Measurements from ENCODE around the gene PLEKHA7.

The PLEKHA7 gene

GRCh38 chr11:16799890-16800289 is 214.3 kb downstream of the PLEKHA7 start:
- Histone ChIP-seq H3K9ac (ENCODE audit: low read length) (no peak overlapping the region), H2BK15ac (ENCODE audit: low read depth, poor library complexity, severe bottlenecking) (no peak overlapping the region), H2AFZ (ENCODE audit: low read depth, low read length) (no peak overlapping the region), H3K36me3 (ENCODE audit: control insufficient read depth in 1 of 2, insufficient read depth in 2 of 2, low read depth in 1 of 2, low read length in 2 of 2) (peaks cover 0 to 6% of the 10 kb centered on the region in 2 experiments), H4K8ac (ENCODE audit: low read length) (no peak overlapping the region), H3K23ac (ENCODE audit: low read length in 2 of 2) (no peak overlapping the region), H3K4me1 (ENCODE audit: control insufficient read depth, insufficient read depth, low read depth, low read length) (no peaks in the 10 kb centered on the region), H2AK5ac (ENCODE audit: low read length, severe bottlenecking) (no peak overlapping the region), H4K91ac (ENCODE audit: low read length) (no peak overlapping the region), H2BK120ac (ENCODE audit: low read depth, low read length) (no peak overlapping the region), H3K4me3 (ENCODE audit: insufficient read depth in 1 of 2, low read depth in 1 of 2, low read length in 2 of 2) (no peak overlapping the region), H3K27ac (ENCODE audit: low read length, poor library complexity, severe bottlenecking) (no peak overlapping the region), H3K4me2 (ENCODE audit: low read length, poor library complexity, severe bottlenecking) (no peak overlapping the region), H3K79me1 (replicated peaks; ENCODE audit: low read length, poor library complexity, severe bottlenecking) (no peaks in the 10 kb centered on the region), H3K9me3 (ENCODE audit: control insufficient read depth, low read length) (no peaks in the 10 kb centered on the region), H2BK5ac (ENCODE audit: low read depth, low read length, poor library complexity, severe bottlenecking) (no peak overlapping the region), H3K14ac (ENCODE audit: low read length in 2 of 2) (no peak overlapping the region), H3K27me3 (ENCODE audit: control insufficient read depth in 1 of 2, insufficient read depth in 1 of 2, low read length in 2 of 2) (no peaks in the 10 kb centered on the region), H2BK12ac (ENCODE audit: low read length in 2 of 2) (no peak overlapping the region), H3K4ac (ENCODE audit: low read depth in 1 of 2, low read length in 2 of 2) (no peak overlapping the region), H3K18ac (ENCODE audit: low read depth in 1 of 2, low read length in 2 of 2) (no peak overlapping the region)
- no peak for DNase-seq

GRCh38 chr11:16799221-16799620 is 215.0 kb downstream of the PLEKHA7 start:
- no peak overlapping the region for H3K4me2 ChIP-seq (ENCODE audit: low read length, poor library complexity, severe bottlenecking)
- H3K14ac ChIP-seq (ENCODE audit: low read length in 2 of 2), result no peak overlapping the region
- H3K9ac ChIP-seq (ENCODE audit: low read length), result no peak overlapping the region
- DNase-seq, result no peak
- no peak overlapping the region for H2AK5ac ChIP-seq (ENCODE audit: low read length, severe bottlenecking)
- no peak overlapping the region for H3K4ac ChIP-seq (ENCODE audit: low read depth in 1 of 2, low read length in 2 of 2)
- H2BK12ac ChIP-seq (ENCODE audit: low read length in 2 of 2), result no peak overlapping the region
- H3K4me3 ChIP-seq (ENCODE audit: insufficient read depth in 1 of 2, low read depth in 1 of 2, low read length in 2 of 2), result no peak overlapping the region
- H4K8ac ChIP-seq (ENCODE audit: low read length), result no peak overlapping the region
- H2BK5ac ChIP-seq (ENCODE audit: low read depth, low read length, poor library complexity, severe bottlenecking), result no peak overlapping the region
- no peaks in the 10 kb centered on the region for H3K4me1 ChIP-seq (ENCODE audit: control insufficient read depth, insufficient read depth, low read depth, low read length)
- no CpG with 5 or more reads among the region's 1 CpG for WGBS
- no peak overlapping the region for H2AFZ ChIP-seq (ENCODE audit: low read depth, low read length)
- no peaks in the 10 kb centered on the region for H3K27me3 ChIP-seq (ENCODE audit: control insufficient read depth in 1 of 2, insufficient read depth in 1 of 2, low read length in 2 of 2)
- H2BK15ac ChIP-seq (ENCODE audit: low read depth, poor library complexity, severe bottlenecking), result no peak overlapping the region
- no peak overlapping the region for H3K18ac ChIP-seq (ENCODE audit: low read depth in 1 of 2, low read length in 2 of 2)
- no peaks in the 10 kb centered on the region for H3K79me1 ChIP-seq (replicated peaks; ENCODE audit: low read length, poor library complexity, severe bottlenecking)
- H3K9me3 ChIP-seq (ENCODE audit: control insufficient read depth, low read length), result no peaks in the 10 kb centered on the region
- H2BK120ac ChIP-seq (ENCODE audit: low read depth, low read length), result no peak overlapping the region
- no peak overlapping the region for H3K23ac ChIP-seq (ENCODE audit: low read length in 2 of 2)
- no peak overlapping the region for H4K91ac ChIP-seq (ENCODE audit: low read length)
- H3K27ac ChIP-seq (ENCODE audit: low read length, poor library complexity, severe bottlenecking), result no peak overlapping the region
- H3K36me3 ChIP-seq (ENCODE audit: control insufficient read depth in 1 of 2, insufficient read depth in 2 of 2, low read depth in 1 of 2, low read length in 2 of 2), result peaks cover 0 to 6% of the 10 kb centered on the region in 2 experiments

- no peak overlapping the region for H3K23ac ChIP-seq (ENCODE audit: low read length in 2 of 2)
- no peak overlapping the region for H3K4ac ChIP-seq (ENCODE audit: low read depth in 1 of 2, low read length in 2 of 2)
- no peak overlapping the region for H4K8ac ChIP-seq (ENCODE audit: low read length)
- H4K91ac ChIP-seq (ENCODE audit: low read length), result no peak overlapping the region
- no peak overlapping the region for H3K18ac ChIP-seq (ENCODE audit: low read depth in 1 of 2, low read length in 2 of 2)
- WGBS, result 97% methylated on average over 2 of the region's 3 CpGs
- no peak overlapping the region for H3K4me2 ChIP-seq (ENCODE audit: low read length, poor library complexity, severe bottlenecking)
- H2AFZ ChIP-seq (ENCODE audit: low read depth, low read length), result no peak overlapping the region
- H3K79me1 ChIP-seq (replicated peaks; ENCODE audit: low read length, poor library complexity, severe bottlenecking), result no peaks in the 10 kb centered on the region
- H2AK5ac ChIP-seq (ENCODE audit: low read length, severe bottlenecking), result no peak overlapping the region
- no peak overlapping the region for H3K14ac ChIP-seq (ENCODE audit: low read length in 2 of 2)
- H3K36me3 ChIP-seq (ENCODE audit: control insufficient read depth in 1 of 2, insufficient read depth in 2 of 2, low read depth in 1 of 2, low read length in 2 of 2), result peaks cover 0 to 16% of the 10 kb centered on the region in 2 experiments
- H2BK5ac ChIP-seq (ENCODE audit: low read depth, low read length, poor library complexity, severe bottlenecking), result no peak overlapping the region
- H2BK12ac ChIP-seq (ENCODE audit: low read length in 2 of 2), result no peak overlapping the region
- no peaks in the 10 kb centered on the region for H3K4me1 ChIP-seq (ENCODE audit: control insufficient read depth, insufficient read depth, low read depth, low read length)
- no peak overlapping the region for H3K9ac ChIP-seq (ENCODE audit: low read length)
- no peak overlapping the region for H2BK15ac ChIP-seq (ENCODE audit: low read depth, poor library complexity, severe bottlenecking)
- DNase-seq, result no peak
- no peak overlapping the region for H3K4me3 ChIP-seq (ENCODE audit: insufficient read depth in 1 of 2, low read depth in 1 of 2, low read length in 2 of 2)
- no peak overlapping the region for H3K27ac ChIP-seq (ENCODE audit: low read length, poor library complexity, severe bottlenecking)
- no peak overlapping the region for H2BK120ac ChIP-seq (ENCODE audit: low read depth, low read length)
- H3K27me3 ChIP-seq (ENCODE audit: control insufficient read depth in 1 of 2, insufficient read depth in 1 of 2, low read length in 2 of 2), result no peaks in the 10 kb centered on the region
- no peaks in the 10 kb centered on the region for H3K9me3 ChIP-seq (ENCODE audit: control insufficient read depth, low read length)
Observed at GRCh38 chr11:16797776-16798175, 216.4 kb downstream of the PLEKHA7 start.

GRCh38 chr11:16796311-16796710 is 217.9 kb downstream of the PLEKHA7 start:
- Histone ChIP-seq H2AK5ac (ENCODE audit: low read length, severe bottlenecking) (no peak overlapping the region), H2BK12ac (ENCODE audit: low read length in 2 of 2) (no peak overlapping the region), H3K4me3 (ENCODE audit: insufficient read depth in 1 of 2, low read depth in 1 of 2, low read length in 2 of 2) (no peak overlapping the region), H2BK120ac (ENCODE audit: low read depth, low read length) (no peak overlapping the region), H3K23ac (ENCODE audit: low read length in 2 of 2) (no peak overlapping the region), H3K36me3 (ENCODE audit: control insufficient read depth in 1 of 2, insufficient read depth in 2 of 2, low read depth in 1 of 2, low read length in 2 of 2) (peaks cover 0 to 11% of the 10 kb centered on the region in 2 experiments), H3K9me3 (ENCODE audit: control insufficient read depth, low read length) (no peaks in the 10 kb centered on the region), H2AFZ (ENCODE audit: low read depth, low read length) (no peak overlapping the region), H3K79me1 (replicated peaks; ENCODE audit: low read length, poor library complexity, severe bottlenecking) (no peaks in the 10 kb centered on the region), H3K18ac (ENCODE audit: low read depth in 1 of 2, low read length in 2 of 2) (no peak overlapping the region), H3K4me2 (ENCODE audit: low read length, poor library complexity, severe bottlenecking) (no peak overlapping the region), H3K14ac (ENCODE audit: low read length in 2 of 2) (no peak overlapping the region), H3K9ac (ENCODE audit: low read length) (no peak overlapping the region), H4K91ac (ENCODE audit: low read length) (no peak overlapping the region), H2BK15ac (ENCODE audit: low read depth, poor library complexity, severe bottlenecking) (no peak overlapping the region), H3K4ac (ENCODE audit: low read depth in 1 of 2, low read length in 2 of 2) (no peak overlapping the region), H3K27me3 (ENCODE audit: control insufficient read depth in 1 of 2, insufficient read depth in 1 of 2, low read length in 2 of 2) (no peaks in the 10 kb centered on the region), H3K4me1 (ENCODE audit: control insufficient read depth, insufficient read depth, low read depth, low read length) (peaks cover 2% of the 10 kb centered on the region), H4K8ac (ENCODE audit: low read length) (no peak overlapping the region), H2BK5ac (ENCODE audit: low read depth, low read length, poor library complexity, severe bottlenecking) (no peak overlapping the region), H3K27ac (ENCODE audit: low read length, poor library complexity, severe bottlenecking) (no peak overlapping the region)
- no peak for DNase-seq
- WGBS, result 90% methylated on average over 4 of the region's 4 CpGs
